SH-SY5Y (cell line): ENCODE data around the gene TSEN2.

ENCODE experiments used
- GATA2 ChIP-seq: IDR thresholded peaks from 2 replicates; pipeline ENCODE4 v1.6.1; 2011; ENCODE audit warnings: mild to moderate bottlenecking, low read depth, low read length
- GATA3 ChIP-seq: IDR thresholded peaks from 2 replicates; pipeline ENCODE4 v1.6.1; 2011; ENCODE audit warnings: low read depth, mild to moderate bottlenecking, low read length, moderate library complexity

DNA sequence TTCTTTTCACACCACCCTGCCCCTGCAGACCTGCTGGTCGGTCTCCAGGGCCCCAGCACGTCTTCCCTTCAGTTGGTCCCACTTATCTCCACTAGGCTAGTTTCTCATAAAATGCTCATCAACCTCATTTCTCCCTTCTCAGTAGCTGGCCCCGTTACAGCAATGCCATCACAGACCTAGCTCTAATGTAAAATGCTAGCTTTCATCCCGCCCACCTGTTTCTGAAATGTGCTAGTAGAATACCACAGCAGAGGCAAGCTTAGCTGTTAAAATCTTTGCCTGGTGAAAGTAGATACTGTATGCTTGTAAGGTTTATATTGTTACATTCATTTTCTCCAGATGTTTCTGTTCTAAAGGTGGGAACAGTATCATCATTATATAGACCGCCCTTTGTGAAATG is 47.9 kb downstream of the TSEN2 start:
- TF ChIP-seq GATA2 (no peak), GATA3 (no peak)
